Measurements from ENCODE around the gene MYH7.
"Not testable (repeated sequence)": the region's sequence is repeated elsewhere in the genome, so short reads cannot be mapped to it uniquely, and the experiment has no call there.

Gene MYH7

GRCh38 chr14:23387916-23388882 is 47.3 kb downstream of the MYH7 start:
- DNase-seq (ENCODE audit: low read depth in 2 of 2), result no peak

DNA sequence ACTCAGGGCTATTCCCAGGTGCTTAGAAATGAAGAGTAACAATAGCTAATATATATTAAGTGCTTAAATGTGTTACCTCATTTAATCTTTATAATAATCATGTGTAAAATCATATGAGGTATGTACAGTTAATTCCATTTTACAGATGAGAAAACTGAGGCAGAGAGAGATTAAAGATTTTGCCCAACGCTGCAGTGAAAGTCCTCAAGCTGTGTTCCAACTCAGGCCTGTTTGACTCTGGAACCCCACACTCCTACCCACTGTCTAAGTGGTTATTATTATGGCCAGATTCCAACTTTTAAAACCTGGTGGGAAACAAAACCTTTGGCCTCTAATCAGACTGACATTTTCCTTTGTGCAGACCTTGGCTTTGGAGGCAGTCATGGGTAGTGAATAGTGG is 48.5 kb downstream of the MYH7 start:
- DNase-seq (ENCODE audit: low read depth in 2 of 2), result no peak

GRCh38 chr14:23386266-23386657 is 49.2 kb downstream of the MYH7 start:
- not testable (repeated sequence) for DNase-seq (ENCODE audit: low read depth in 2 of 2)

- DNase-seq (ENCODE audit: low read depth in 2 of 2), result no peak
Measured at GRCh38 chr14:23385642-23386265, 49.7 kb downstream of the MYH7 start.

- DNase-seq (ENCODE audit: low read depth in 2 of 2), result no peak
Measured at GRCh38 chr14:23385244-23385641, 50.2 kb downstream of the MYH7 start.

DNA sequence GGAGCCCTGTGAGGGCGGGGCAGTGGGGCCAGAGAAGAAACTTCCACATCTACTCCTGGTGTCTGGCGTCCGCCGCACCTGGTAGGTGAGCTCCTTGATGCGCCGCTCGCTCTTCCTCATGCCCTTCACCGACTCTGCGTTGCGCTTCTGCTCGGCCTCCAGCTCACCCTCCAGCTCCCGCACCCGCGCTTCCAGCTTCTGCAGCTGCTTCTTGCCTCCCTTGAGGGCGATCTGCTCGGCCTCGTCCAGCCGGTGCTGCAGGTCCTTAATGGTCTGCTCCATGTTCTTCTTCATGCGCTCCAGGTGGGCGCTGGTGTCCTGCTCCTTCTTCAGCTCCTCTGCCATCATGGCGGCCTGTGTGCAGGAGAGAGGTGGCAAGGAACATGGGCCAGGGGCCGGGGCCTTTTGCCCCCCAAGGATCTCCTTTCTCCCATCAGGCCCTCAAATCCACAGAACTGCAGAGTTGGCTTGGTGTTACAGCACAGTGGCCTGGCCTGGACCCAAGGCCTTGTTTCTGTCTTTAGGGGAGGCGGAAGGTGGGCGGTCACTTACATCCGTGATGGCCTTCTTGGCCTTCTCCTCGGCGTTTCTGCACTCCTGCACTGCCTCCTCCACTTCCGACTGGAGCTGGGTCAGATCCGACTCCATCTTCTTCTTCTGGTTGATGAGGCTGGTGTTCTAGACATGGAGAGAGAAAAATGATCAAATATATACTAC is 50.9 kb downstream of the MYH7 start:
- DNase-seq (ENCODE audit: low read depth in 2 of 2), result no peak

- DNase-seq (ENCODE audit: low read depth in 2 of 2), result no peak
Measured at GRCh38 chr14:23382731-23383440, 52.6 kb downstream of the MYH7 start.

DNA sequence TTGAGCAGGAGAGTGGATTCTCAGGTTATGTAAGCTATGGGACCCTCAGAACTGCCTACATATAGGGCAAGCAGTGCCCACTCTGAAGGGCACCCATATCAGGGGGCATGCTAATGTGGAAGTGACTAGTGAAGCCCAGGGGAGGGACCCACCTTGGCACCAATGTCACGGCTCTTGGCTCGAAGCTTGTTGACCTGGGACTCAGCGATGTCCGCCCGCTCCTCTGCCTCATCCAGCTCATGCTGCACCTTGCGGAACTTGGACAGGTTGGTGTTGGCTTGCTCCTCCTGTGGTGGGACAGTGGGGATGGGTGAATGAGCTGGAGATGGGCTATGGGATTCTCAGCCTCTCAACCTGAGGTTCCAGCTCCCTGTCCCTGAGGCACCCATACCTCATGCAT is 53.2 kb downstream of the MYH7 start:
- no peak for DNase-seq (ENCODE audit: low read depth in 2 of 2)

DNA sequence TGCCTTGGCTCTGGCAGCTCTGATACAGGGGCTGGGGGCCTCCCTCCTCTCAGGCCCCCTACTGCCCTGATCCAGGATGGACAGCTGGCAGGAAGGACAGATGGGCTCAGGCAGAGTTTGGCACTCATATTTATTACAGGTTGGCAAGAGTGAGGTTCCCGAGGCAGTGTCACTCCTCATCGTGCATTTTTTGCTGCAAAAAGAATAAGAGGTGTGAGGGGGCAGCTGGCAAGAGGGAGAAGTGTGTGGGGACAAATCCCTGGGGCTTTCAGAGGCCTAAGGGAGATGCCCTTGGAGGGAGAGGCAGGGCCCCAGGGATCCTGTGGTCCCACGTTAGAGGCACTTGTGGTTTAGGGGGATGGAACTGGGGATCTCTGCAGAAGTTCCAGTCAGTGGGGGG is 53.6 kb downstream of the MYH7 start:
- DNase-seq (ENCODE audit: low read depth in 2 of 2), result no peak

DNA sequence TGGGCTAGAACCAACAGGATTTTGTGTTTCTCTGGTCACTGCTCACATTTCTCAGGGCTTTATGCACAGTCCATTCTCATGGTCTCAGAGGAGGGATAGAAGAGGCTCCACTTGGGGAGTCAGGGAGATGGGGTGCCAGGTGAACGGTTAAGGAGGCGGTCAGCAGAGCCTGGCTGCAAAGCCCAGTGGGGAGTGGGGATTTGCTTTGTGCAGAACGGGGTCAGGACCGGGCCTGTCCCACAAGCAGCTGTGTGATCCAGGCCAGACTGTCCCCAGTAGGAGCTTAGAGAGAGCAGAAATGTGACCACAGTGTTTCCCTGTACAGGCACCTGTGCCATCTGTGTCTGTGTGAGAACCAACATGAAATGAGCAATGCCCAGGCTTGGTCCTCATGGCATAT is 54.5 kb downstream of the MYH7 start:
- no peak for DNase-seq (ENCODE audit: low read depth in 2 of 2)

DNA sequence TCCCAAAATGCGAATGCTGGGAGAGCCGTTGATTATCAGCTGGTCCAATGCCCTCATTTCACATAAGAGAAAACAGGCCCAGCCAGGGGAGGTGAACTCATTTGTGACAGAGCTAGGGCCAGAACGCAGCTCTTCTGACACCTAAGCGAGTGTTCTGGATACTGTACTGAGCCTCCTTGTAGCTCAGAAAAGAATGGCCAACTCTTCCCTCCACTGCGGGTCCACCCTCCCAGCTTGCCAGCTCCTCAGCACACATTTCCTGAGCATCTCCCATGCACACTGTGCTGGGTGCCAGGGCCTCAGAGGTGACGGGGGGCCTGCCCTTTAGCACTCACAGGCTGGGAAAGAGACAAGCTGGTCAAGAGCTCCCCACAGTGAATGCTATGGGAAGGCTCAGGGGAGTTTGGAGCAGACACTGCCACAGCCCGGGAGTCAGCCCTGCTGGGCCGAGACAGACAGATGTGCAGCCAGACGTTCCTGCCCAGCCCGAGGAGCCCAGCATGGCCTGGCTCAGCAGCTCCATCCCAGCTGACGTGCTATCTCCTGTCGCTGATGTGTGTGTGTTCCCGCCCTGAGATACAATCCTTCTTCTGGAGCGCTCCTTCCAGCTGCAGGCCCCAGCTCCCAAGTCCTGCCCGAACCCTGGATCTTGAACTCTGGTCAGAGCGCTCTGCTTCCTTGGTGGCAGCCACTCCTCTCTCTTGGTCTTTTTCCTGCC is 55.1 kb downstream of the MYH7 start:
- DNase-seq (ENCODE audit: low read depth in 2 of 2), result no peak

DNA sequence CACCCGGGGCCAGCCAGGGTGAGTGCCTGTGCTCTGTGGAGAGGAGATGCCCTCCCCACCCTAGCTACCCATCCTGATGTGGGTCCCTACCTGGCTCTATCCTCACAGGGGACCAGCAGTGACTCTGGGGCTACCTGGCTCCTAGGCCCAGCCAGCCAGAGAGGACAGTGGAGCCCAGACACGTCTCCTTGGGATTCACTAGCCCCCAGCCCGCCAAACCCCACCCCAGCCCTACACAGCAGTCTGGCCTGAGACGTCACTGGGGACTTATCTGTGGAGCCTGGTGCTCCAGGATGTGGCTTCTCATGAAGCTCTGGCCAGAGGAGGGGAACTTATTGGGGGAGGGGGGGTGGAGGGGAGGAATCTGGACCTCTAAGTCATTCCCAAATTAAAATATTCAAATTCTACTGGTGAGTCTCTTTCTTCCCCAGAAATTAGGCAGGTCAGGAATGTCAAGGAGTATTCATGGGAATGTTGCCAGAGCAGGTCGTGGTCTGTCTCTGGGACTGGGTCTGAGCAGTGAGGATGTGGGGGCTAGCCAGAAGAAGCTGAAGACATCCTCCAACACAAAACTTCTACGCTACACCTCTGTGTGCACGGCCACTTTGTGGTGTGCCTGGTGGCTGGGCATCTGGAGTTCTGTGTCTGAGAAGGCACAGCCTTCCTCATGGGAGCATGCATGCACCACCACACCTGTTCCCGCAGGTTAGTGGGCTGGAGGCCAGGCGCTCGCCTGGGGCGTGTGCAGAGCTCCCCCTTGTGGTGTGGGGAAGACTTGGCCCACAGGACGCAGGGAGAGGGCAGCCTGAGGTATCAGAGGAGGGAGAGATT is 55.9 kb downstream of the MYH7 start:
- DNase-seq (ENCODE audit: low read depth in 2 of 2), result peak; percentile 11 to 37

GRCh38 chr14:23378612-23379220 is 56.7 kb downstream of the MYH7 start:
- DNase-seq (ENCODE audit: low read depth in 2 of 2), result no peak

DNA sequence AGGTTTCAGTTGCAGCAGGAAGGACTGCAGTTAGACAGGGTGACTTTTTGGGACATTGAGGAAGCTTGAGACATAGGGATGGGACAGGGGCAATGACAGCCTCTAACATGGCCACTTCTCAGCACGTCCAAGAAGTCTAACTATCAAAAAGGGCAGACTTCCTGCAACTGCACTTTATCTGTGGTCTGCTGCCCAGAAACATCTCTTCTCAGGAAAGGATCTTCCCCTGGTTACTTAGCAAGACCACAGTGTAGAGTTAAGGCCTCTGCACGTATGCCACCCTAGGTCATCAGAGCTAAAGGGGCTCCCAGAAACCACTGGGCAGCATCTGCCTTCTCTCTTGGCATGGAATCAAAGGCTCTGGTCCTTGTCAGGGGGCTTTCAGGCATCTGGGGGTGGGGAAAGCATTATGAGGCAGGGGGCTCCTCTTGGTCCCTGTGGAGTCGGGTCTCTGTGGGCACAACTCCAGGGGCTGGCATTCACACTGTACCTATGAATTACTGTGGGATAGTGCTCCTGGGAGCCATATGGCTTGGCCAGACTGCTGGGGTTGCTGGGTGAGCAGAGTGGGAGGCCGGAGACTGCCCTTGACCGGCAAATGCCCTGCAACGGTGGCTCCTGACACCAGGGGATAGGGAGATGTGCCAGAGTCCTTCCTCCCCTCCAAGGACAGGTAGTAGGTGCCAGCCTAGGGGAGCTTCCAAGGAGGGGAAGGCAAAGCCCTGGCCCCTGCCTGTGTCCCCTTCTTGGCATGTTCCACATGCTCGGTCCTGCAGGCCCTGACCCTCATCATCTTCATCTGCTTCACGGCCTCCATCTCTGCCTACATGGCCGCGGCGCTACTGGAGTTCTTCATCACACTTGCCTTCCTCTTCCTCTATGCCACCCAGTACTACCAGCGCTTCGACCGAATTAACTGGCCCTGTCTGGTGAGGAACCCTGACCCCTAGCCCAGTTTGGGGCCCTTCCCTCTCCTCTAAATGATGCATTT is 57.6 kb downstream of the MYH7 start:
- no peak for DNase-seq (ENCODE audit: low read depth in 2 of 2)

GRCh38 chr14:23377198-23377550 is 58.3 kb downstream of the MYH7 start:
- no peak for DNase-seq (ENCODE audit: low read depth in 2 of 2)

GRCh38 chr14:23376482-23377197 is 58.8 kb downstream of the MYH7 start, which contains the start of gene CMTM5:
TSS of gene CMTM5 (plus strand) at chr14:23377046. CDS start at chr14:23377252, 206 bp downstream.
- no peak for DNase-seq (ENCODE audit: low read depth in 2 of 2)

GRCh38 chr14:23375527-23376251 is 59.8 kb downstream of the MYH7 start:
- no peak for DNase-seq (ENCODE audit: low read depth in 2 of 2)
